HepG2 (cell line): Measurements from ENCODE around the gene CSE1L. TPM values are rescaled to one million over a fixed set of nuclear protein-coding genes. Genes with fewer than 3 reads are reported as not detected.

Source experiments
- ATAC-seq: fragments of 200-7000 bp; cut with Tn5 transposase; 3 replicates; pipeline ENCODE4 v1.9.1; 2020; ENCODE audit warnings: mild to moderate bottlenecking, moderate library complexity
- BruUV-seq: library from RNA; stranded (reverse); fragments of 400-500 nt; replicated peaks from 2 replicates; lab custom pipeline; 2021; lab: Mats Ljungman, UMichigan
- CTCF ChIA-PET: fragments of 300-600 bp; formaldehyde crosslinking; extraction: SDS; loops from one replicate; lab custom pipeline; 2021; ENCODE audit warnings: low total read pairs, inconsistent platforms, low intra/inter-chr PET ratio; lab: Yijun Ruan, JAX
- POLR2A ChIA-PET: fragments of 350-600 bp; sonication (Branson Sonifier 250); formaldehyde crosslinking; loops from one replicate; lab custom pipeline; 2020; ENCODE audit warnings: antibody characterized with exemption, inconsistent platforms; lab: Yijun Ruan, JAX
- DNase-seq: peaks from one replicate; pipeline ENCODE4 v3.0.0-alpha.2; 2015; ENCODE audit warnings: low spot score
- FAIRE-seq: peaks from 3 replicates; lab custom pipeline; 2011; peaks lifted over from hg19 to GRCh38; lab: Jason Lieb, UNC
- H2AFZ ChIP-seq: one replicate; pipeline ENCODE4 v1.6.1; 2011; ENCODE audit warnings: low read length, inconsistent platforms
- H3K27ac ChIP-seq: fragments of 300-600 bp; 3 replicates; pipeline ENCODE4 v1.8.0; 2011; ENCODE audit warnings: mixed run types, mild to moderate bottlenecking, mixed read lengths, low read length, inconsistent platforms; ENCODE audit not compliant: insufficient read depth; ENCODE audit errors: extremely low read length
- H3K27me3 ChIP-seq, 2 experiments: fragments of 200-600 bp in 1 of 2; 2 replicates in 1 of 2; 3 replicates in 1 of 2; pipeline versions ENCODE4 v1.6.0 to v1.8.0; 2011; ENCODE audit warnings: low read length in 2 of 2, mild to moderate bottlenecking in 2 of 2, moderate library complexity in 2 of 2, inconsistent platforms in 1 of 2; ENCODE audit not compliant: insufficient read depth in 2 of 2, control insufficient read depth in 1 of 2
- H3K36me3 ChIP-seq, 2 experiments: fragments of 200-600 bp in 1 of 2; replicated peaks in 1 of 2; 2 replicates in 1 of 2; 3 replicates in 1 of 2; pipeline versions ENCODE4 v1.5.1 to v1.8.0; 2011; ENCODE audit warnings: low read length in 2 of 2, inconsistent platforms in 1 of 2; ENCODE audit not compliant: insufficient read depth in 2 of 2, control insufficient read depth in 1 of 2
- H3K4me1 ChIP-seq: 2 replicates; pipeline ENCODE4 v1.5.1; 2012; ENCODE audit warnings: low read length, inconsistent platforms; ENCODE audit not compliant: insufficient read depth
- H3K4me2 ChIP-seq: 2 replicates; pipeline ENCODE4 v1.6.0; 2011; ENCODE audit warnings: low read depth, low read length, inconsistent platforms
- H3K4me3 ChIP-seq, 3 experiments: fragments of 200-600 bp in 1 of 3; sonication (generic), shearing (Covaris generic) in 1 of 3; replicated peaks in 1 of 3; 2 replicates each; pipeline ENCODE4 v1.5.1; 2011 to 2016; ENCODE audit warnings: low read length in 3 of 3, inconsistent platforms in 2 of 3, low read depth in 2 of 3, mild to moderate bottlenecking in 2 of 3, control low read depth in 1 of 3, mixed read lengths in 1 of 3; ENCODE audit not compliant: insufficient read depth in 1 of 3
- H3K79me2 ChIP-seq: one replicate; pipeline ENCODE4 v1.6.1; 2011; ENCODE audit warnings: low read length, inconsistent platforms; ENCODE audit not compliant: insufficient read depth
- H3K9ac ChIP-seq: 2 replicates; pipeline ENCODE4 v1.6.0; 2011; ENCODE audit warnings: mild to moderate bottlenecking, low read depth, low read length, inconsistent platforms; ENCODE audit not compliant: insufficient read depth
- H3K9me3 ChIP-seq: 2 replicates; pipeline ENCODE4 v1.5.1; 2012; ENCODE audit warnings: mild to moderate bottlenecking, low read length
- H4K20me1 ChIP-seq: 2 replicates; pipeline ENCODE4 v1.6.0; 2011; ENCODE audit warnings: inconsistent platforms, mild to moderate bottlenecking, low read length, moderate library complexity; ENCODE audit not compliant: insufficient read depth
- ARHGAP35 ChIP-seq: sonication (generic); formaldehyde crosslinking; IDR thresholded peaks from 2 replicates; pipeline ENCODE4 v1.9.0; 2022; ENCODE audit warnings: mild to moderate bottlenecking, inconsistent platforms, moderate library complexity, missing genetic modification reagents, borderline replicate concordance
- DNMT3B ChIP-seq: conservative IDR thresholded peaks from 2 replicates; pipeline ENCODE4 v1.6.1; 2016; ENCODE audit warnings: missing biosample characterization, control low read depth
- LBX2 ChIP-seq: sonication (generic); formaldehyde crosslinking; IDR thresholded peaks from 2 replicates; pipeline ENCODE4 v1.5.0; 2020; ENCODE audit warnings: missing genetic modification reagents, mild to moderate bottlenecking, borderline replicate concordance
- PITX1 ChIP-seq: sonication (generic); formaldehyde crosslinking; IDR thresholded peaks from 2 replicates; pipeline ENCODE4 v1.5.1; 2020; ENCODE audit warnings: mild to moderate bottlenecking, missing genetic modification reagents
- POLR2G ChIP-seq: fragments of 200-400 bp; formaldehyde crosslinking; IDR thresholded peaks from 2 replicates; pipeline ENCODE4 v1.6.1; 2018; ENCODE audit warnings: mild to moderate bottlenecking, low read depth, low read length, moderate library complexity
- PPARG ChIP-seq: conservative IDR thresholded peaks from 2 replicates; pipeline ENCODE4 v1.6.1; 2016; ENCODE audit warnings: missing biosample characterization, missing genetic modification reagents
- PRDM4 ChIP-seq: sonication (generic); formaldehyde crosslinking; IDR thresholded peaks from 2 replicates; pipeline ENCODE4 v1.9.0; 2021; ENCODE audit warnings: missing genetic modification reagents, borderline replicate concordance
- SMYD3 ChIP-seq: sonication (generic); formaldehyde crosslinking; IDR thresholded peaks from 2 replicates; pipeline ENCODE4 v1.8.1; 2023; ENCODE audit warnings: mild to moderate bottlenecking, missing genetic modification reagents
- YEATS4 ChIP-seq: sonication (generic); formaldehyde crosslinking; IDR thresholded peaks from 2 replicates; pipeline ENCODE4 v1.4.0; 2020; ENCODE audit warnings: missing genetic modification reagents, borderline replicate concordance
- ZFP36L1 ChIP-seq: sonication (generic); formaldehyde crosslinking; IDR thresholded peaks from 2 replicates; pipeline ENCODE4 v1.8.0; 2022; ENCODE audit warnings: mild to moderate bottlenecking, missing genetic modification reagents, moderate library complexity
- ZFX ChIP-seq: sonication (generic); formaldehyde crosslinking; IDR thresholded peaks from 2 replicates; pipeline ENCODE4 v1.4.0; 2020; ENCODE audit warnings: mild to moderate bottlenecking, low read depth, missing genetic modification reagents, moderate library complexity
- ZNF33A ChIP-seq: sonication (generic); formaldehyde crosslinking; IDR thresholded peaks from 2 replicates; pipeline ENCODE4 v1.5.1; 2020; ENCODE audit warnings: missing genetic modification reagents, mild to moderate bottlenecking, moderate library complexity, borderline replicate concordance
- ZNF546 ChIP-seq: sonication (generic); formaldehyde crosslinking; conservative IDR thresholded peaks from 2 replicates; pipeline ENCODE4 v1.8.1; 2023; ENCODE audit warnings: mild to moderate bottlenecking, missing genetic modification reagents
- ZNF547 ChIP-seq: sonication (generic); formaldehyde crosslinking; IDR thresholded peaks from 2 replicates; pipeline ENCODE4 v1.5.1; 2020; ENCODE audit warnings: mild to moderate bottlenecking, missing genetic modification reagents
- WGBS: methylation state at CpG from one replicate; pipeline ENCODE4 v1.1.6; 2017; ENCODE audit warnings: low lambda C conversion rate; 5-methylcytosine and 5-hydroxymethylcytosine counted together
- in situ Hi-C: cut with HindIII; loops from 2 replicates; pipeline ENCODE4 v1.10.0; 2017; ENCODE audit warnings: low pct_unique_long_range_greater_than_20kb; ENCODE audit not compliant: extremely low pct_ligation_motif_present
- intact Hi-C: fragments of 100-400 bp; cut with micrococcal nuclease; formaldehyde crosslinking; loops from one replicate; pipeline ENCODE4 v1.10.0; 2022; ENCODE audit not compliant: unreplicated experiment
- polyA plus RNA-seq, 8 experiments: library from polyadenylated mRNA; depleted of rRNA in 3 of 8; stranded (reverse) in 7 of 8; unstranded in 1 of 8; fragments of >200 nt; fragmentation: Illumina TruSeq in 4 of 8; extraction: Trizol in 4 of 8; gene quantifications; 2 replicates each; pipeline versions ENCODE4 v1.2.1 to v1.2.3, GENCODE V29; 2011 to 2016; ENCODE audit warnings: low read depth in 4 of 8, missing spikeins in 1 of 8, mixed read lengths in 1 of 8; ENCODE audit not compliant: insufficient read depth in 1 of 8
- total RNA-seq, 5 experiments: library from RNA; depleted of rRNA; stranded (reverse); fragments of >200 nt; fragmentation: Illumina TruSeq; extraction: Trizol; gene quantifications; 2 replicates each; pipeline ENCODE4 v1.2.3, GENCODE V29; 2016; ENCODE audit warnings: low read depth in 1 of 5

CSE1L gene
- total and polyA plus RNA-seq, 2 of the 13 experiments (the other 11 are each of a cell fraction or from before 2014, with no cell fraction given) = 56.9 to 258 TPM

DNA sequence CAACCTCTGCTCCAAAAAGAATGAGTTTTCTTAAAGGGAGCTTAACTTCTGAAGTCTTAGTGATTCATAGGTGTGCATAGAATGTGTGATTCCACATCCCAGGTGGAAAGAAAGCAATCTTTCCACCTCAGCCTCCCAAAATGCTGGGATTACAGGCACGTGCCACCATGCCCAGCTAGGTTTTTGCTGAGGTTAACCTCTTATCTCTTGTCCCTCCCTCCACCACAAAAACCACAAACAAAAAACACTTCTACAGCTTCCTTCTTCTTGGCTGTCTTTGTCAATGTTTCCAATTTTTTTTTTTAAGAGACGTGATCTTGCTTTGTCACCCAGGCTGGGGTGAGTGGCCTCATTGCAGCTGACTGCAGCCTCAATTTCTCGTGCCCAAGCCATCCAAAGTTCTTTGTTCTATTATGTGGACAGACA is 8.1 kb upstream of the CSE1L start:
- H4K20me1 ChIP-seq = no peaks in the 10 kb centered on the region
- WGBS = 94% methylated on average over 3 of the region's 3 CpGs
- ChIA-PET CTCF (no interaction called here), POLR2A (interaction anchor here (2.4 kb wide), 1 partner anchor 8 kb away, joined by 16 read pairs; the partner anchor contains the start of gene CSE1L)
- FAIRE-seq = no peak
- intact Hi-C loops = no loop called here
- no peaks in the 10 kb centered on the region for H3K4me1 ChIP-seq
- H3K4me3 ChIP-seq = no peak overlapping the region
- no peak for ATAC-seq
- BruUV-seq = no TSS peak
- H3K9ac ChIP-seq = no peak overlapping the region
- in situ Hi-C loops = no loop called here
- TF ChIP-seq PITX1 (CRISPR knock-in tag) (no peak), PPARG (CRISPR knock-in tag) (no peak), YEATS4 (CRISPR knock-in tag) (no peak), SMYD3 (CRISPR knock-in tag) (no peak), ZNF33A (no peak), LBX2 (CRISPR knock-in tag) (no peak), ZNF547 (CRISPR knock-in tag) (no peak), POLR2G (peak; percentile 32)
- TF ChIP-seq, all 625 proteins: peak for 1
- Histone ChIP-seq H3K79me2 (no peaks in the 10 kb centered on the region), H3K27ac (no peak overlapping the region), H3K9me3 (no peaks in the 10 kb centered on the region), H3K27me3 (no peaks in the 10 kb centered on the region), H2AFZ (no peak overlapping the region), H3K36me3 (peaks cover 11 to 33% of the 10 kb centered on the region in 2 experiments), H3K4me2 (no peak overlapping the region)
- no peak for DNase-seq

DNA sequence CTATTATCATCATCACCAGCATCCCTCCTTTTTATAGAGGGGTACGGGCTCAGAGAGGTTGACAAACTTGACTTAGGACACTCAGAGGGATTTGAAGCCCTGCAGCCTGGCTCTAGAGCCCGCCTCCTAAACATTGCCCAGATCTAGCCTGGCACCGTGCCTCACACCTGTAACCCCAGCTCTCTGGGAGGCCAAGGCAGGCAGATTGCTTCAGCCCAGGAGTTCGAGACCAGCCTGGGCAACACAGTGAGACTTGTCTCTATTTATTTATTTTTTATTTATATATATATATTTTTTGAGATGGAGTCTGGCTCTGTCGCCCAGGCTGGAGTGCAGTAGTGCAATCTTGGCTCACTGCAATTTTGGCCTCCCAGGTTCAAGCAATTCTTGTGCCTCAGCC is 6.3 kb upstream of the CSE1L start:
- DNase-seq (no peak), FAIRE-seq (no peak), ATAC-seq (no peak)
- ChIA-PET CTCF (no interaction called here), POLR2A (no interaction called here)
- 88% methylated on average over 5 of the region's 5 CpGs for WGBS
- Histone ChIP-seq H3K9ac (no peak overlapping the region), H2AFZ (no peak overlapping the region), H3K36me3 (peaks cover 2 to 14% of the 10 kb centered on the region in 2 experiments; a peak in 3 of 5 replicates), H3K79me2 (no peaks in the 10 kb centered on the region), H3K4me3 (no peak overlapping the region), H3K4me2 (no peak overlapping the region), H3K27ac (no peak overlapping the region), H3K27me3 (no peaks in the 10 kb centered on the region), H3K4me1 (peaks cover 3% of the 10 kb centered on the region; the same call in 1 of the 2 replicates), H4K20me1 (no peaks in the 10 kb centered on the region), H3K9me3 (no peaks in the 10 kb centered on the region)
- TF ChIP-seq ZNF546 (no peak), POLR2G (0 out of 2 replicates have a peak, but pooled peaks have one; percentile 5), DNMT3B (no peak), ZFP36L1 (CRISPR knock-in tag) (no peak), ZFX (CRISPR knock-in tag) (no peak), ARHGAP35 (CRISPR knock-in tag) (no peak), PRDM4 (CRISPR knock-in tag) (no peak)
- intact Hi-C loops = no loop called here
- BruUV-seq = no TSS peak
- in situ Hi-C loops = no loop called here
